ENCODE data around the gene GJA8. TPM values are rescaled to one million over a fixed set of nuclear protein-coding genes. Genes with fewer than 3 reads are reported as not detected.
"Not testable (repeated sequence)": the region's sequence is repeated elsewhere in the genome, so short reads cannot be mapped to it uniquely, and the experiment has no call there.

The GJA8 gene
- total RNA-seq, 1 donor from 2014 or later = not detected

DNA sequence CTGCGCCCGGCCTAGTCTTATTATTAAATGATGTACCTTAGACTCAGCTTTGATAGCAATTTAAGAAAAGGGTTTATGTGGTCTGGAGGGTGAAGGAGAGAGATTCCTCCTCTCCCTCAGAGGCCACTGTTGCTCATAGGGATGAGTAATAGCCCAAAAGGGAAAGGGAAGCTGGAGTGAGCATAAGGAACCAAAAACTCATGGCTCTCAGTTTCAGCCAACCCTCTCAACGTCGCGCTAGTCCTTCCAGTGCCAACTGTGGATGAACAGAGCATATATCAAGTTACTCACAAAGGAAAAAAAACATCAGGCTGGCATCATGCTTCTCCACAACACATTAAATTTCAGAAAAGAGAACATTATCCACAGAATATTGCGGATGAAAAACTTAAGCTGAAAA lies 17.3 kb downstream of the GJA8 start:
- ATAC-seq = no peak
- intact Hi-C loops (cut with DNase I) = no loop called here
- no peak for DNase-seq (ENCODE audit: low spot score)

DNA sequence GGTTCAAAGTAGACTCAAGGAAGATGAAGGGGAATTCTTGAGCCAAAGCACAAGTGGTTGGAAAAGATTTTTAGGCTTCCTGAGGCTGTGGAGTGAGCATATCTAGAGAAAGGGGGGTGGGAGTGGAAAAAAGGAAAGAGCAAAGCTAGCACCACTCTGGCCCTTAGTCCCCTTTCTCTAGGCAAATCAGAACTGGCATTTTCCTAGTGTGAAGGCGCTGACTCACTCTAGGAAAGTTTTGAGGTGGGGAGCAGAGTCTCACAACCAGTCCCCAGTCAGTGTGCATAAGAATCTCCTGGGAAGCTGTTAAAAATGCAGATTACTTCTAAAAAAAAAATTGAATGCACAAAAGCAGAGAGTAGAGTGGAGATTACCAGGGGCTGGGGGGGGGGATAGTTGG lies 22.2 kb downstream of the GJA8 start:
- ATAC-seq = no peak
- no peak for DNase-seq (ENCODE audit: low spot score)
- intact Hi-C loops (cut with DNase I) = no loop called here

DNA sequence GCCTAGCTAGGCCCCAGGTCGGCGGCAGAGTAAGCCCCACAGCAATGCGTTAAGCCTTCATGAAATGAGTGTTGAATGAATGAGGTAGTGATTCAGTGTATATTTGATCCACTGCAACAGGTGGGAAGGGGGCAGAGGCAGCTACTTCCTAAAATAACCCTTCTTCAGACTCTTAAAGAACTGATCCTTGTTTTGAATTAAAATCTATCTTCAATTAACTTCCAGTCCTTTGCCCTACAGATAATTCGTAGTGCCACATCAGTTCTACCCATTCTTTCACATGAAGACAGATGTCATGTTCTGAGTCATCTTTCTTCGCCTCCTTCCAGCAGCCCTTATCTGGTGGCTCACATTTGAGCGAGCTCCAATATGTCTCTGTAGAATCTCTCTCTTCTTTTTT lies 24.6 kb downstream of the GJA8 start:
- intact Hi-C loops (cut with DNase I); DNase-seq (ENCODE audit: low spot score): not testable (repeated sequence)

DNA sequence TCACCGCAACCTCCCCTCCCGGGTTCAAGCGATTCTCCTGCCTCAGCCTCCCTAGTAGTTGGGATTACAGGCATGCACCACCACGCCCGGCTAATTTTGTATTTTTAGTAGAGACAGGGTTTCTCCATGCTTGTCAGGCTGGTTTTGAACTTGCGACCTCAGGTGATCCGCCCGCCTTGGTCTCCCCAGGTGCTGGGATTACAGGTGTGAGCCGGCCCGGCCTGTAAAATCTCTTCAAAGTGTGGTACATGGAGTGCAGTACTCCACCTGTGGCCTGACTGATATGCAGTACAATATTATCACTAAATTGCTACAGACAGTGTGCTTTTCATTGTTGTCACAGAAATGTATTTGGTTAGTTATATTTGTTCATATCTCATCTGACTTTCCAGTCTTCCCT lies 25.1 kb downstream of the GJA8 start:
- ATAC-seq; intact Hi-C loops (cut with DNase I): not testable (repeated sequence)

More for the DNA sequence above, 24.6 kb downstream of the GJA8 start:
- not testable (repeated sequence) for ATAC-seq

DNA sequence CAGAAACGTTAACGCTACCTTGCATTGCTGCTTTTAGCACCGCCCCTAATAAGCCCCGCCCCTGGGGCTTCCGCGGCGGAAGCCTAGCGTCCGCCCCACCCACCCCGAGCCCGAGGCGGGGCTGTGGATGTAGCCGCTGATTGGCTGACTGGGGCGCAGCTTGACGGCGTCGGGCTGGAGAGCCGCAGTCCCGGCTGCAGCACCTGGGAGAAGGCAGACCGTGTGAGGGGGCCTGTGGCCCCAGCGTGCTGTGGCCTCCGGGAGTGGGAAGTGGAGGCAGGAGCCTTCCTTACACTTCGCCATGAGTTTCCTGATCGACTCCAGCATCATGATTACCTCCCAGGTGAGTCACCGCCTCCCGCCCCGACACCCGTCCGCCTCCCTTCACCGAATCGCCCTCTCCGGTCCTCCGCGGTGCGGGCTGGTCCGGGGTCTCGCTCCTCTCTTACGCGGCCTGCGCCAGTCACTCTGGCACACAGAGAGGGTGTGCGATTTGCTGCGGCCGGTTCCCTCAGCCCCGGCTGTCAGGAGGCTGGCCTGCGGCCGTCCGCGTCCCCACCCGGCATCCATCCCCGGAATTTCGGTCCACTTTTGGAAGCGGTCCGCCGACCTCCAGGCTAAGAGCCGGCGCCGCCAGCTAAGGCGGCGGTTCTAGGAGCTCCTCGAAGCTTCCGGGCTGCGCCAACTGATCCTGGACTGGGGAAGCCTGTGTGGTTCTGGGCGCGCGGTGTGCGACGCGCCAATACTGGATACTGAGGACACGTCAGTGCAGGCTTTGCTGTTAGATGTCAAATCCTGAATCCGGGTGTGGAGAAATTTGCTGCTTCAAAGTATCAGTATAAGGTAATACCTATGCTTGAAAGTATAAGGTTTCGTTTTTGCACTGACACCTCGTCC lies 25.9 kb downstream of the GJA8 start, which contains the start of gene GPR89B:
TSS of gene GPR89B (plus strand) at position 185 of the 897 bp plus-strand sequence. CDS start at position 302, 117 bp downstream.
- intact Hi-C loops (cut with DNase I) = not testable (repeated sequence)
- peak; percentile 95 for DNase-seq (ENCODE audit: low spot score)
- ATAC-seq = peak; percentile 100

More for the DNA sequence above, 25.1 kb downstream of the GJA8 start:
- not testable (repeated sequence) for DNase-seq (ENCODE audit: low spot score)

DNA sequence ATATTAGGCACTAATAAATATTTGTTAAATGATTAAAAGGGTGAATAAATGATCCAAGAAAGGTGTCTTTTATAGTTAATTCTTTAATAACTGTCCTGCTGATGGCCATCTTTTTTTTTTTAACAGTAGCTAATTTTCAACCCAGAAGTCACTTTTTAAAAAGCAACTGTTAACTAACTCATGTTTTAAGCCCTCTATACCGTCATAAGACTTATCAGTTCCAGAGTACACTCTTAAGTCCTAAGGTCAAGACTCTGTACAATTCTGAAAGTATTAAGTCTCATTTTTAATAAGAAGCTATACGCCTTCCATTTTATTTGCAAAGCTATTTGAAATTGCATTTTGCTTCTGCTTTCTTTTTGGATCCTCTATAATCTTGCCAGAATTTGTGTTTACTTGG lies 28.5 kb downstream of the GJA8 start:
- DNase-seq (ENCODE audit: low spot score); ATAC-seq; intact Hi-C loops (cut with DNase I): not testable (repeated sequence)

DNA sequence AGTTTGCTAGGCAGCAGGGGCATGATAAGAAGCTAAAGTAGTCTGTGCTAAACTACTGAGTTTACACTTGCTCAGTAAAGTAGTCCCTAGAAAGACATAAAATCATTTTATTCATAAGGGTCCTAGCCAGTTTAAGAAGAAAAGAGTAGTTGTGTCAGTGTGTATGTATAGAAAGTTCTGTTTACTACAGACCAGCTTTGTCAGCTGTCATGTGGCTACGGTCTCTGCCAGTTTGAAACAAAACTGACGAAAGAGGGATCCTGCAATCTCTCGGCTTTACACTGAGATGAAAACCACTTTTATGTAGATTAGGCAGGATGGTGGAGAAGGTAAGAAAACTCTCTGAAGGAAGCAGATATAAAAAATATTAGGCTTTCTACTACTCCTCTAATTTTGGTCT lies 32.7 kb downstream of the GJA8 start:
- intact Hi-C loops (cut with DNase I) = not testable (repeated sequence)

DNA sequence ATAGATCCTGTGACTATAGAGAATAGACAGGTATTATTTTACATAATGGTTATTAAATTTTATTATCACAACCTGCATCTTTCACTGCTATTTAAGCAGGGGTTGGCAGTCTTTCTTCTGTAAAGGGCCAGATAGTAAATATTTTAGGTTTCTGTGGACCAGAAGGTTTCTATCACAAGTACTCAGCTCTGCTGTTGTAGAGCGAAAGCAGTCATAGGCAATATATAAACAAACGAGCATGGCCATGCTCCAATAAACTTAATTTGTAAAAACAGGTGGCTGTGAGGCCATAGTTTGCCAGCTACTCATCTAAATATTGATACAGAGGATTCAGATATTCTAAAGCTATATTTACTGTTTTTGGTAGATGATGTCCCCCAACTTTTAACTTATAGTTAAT lies 37.9 kb downstream of the GJA8 start:
- not testable (repeated sequence) for ATAC-seq

More for the DNA sequence above, 32.7 kb downstream of the GJA8 start:
- not testable (repeated sequence) for ATAC-seq; DNase-seq (ENCODE audit: low spot score)

DNA sequence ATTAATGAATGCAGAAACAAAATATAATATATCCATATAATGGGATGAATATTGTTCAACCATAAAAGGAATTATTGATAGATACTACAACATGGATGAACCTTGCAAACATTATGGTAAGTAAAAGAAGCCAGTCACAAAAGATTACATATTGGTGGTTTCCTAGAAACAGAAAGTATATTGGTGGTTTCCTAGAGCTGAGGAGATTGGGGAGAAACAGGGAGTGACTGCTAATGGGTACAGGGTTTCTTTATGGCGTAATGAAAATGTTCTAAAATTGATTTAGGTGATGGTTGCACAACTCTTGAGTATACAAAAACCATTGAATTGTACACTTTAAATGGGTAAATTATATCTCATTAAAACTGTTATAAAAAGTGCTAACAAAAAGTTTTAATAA lies 40.0 kb downstream of the GJA8 start:
- ATAC-seq; DNase-seq (ENCODE audit: low spot score); intact Hi-C loops (cut with DNase I): not testable (repeated sequence)

More for the DNA sequence above, 37.9 kb downstream of the GJA8 start:
- intact Hi-C loops (cut with DNase I); DNase-seq (ENCODE audit: low spot score): not testable (repeated sequence)

DNA sequence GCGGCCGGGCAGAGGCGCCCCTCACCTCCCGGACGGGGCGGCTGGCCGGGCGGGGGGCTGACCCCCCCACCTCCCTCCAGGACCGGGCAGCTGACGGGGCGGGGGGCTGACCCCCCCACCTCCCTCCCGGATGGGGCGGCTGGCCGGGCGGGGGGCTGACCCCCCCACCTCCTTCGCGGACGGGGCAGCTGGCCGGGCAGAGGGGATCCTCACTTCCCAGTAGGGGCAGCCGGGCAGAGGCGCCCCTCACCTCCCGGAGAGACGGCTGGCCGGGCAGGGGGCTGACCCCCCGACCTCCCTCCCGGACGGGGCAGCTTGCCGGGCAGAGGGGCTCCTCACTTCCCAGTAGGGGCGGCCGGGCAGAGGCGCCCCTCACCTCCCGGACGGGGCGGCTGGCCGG lies 46.9 kb downstream of the GJA8 start:
- DNase-seq (ENCODE audit: low spot score); intact Hi-C loops (cut with DNase I); ATAC-seq: not testable (repeated sequence)

Other genes with a start within 250 kb of the GJA8 start
- 17.6 TPM for gene ACP6, start 232.3 kb upstream of the GJA8 start, total RNA-seq
- 19.6 TPM for gene GJA5, start 142.2 kb upstream of the GJA8 start, total RNA-seq
- 14.4 TPM for gene GPR89B, start 25.6 kb downstream of the GJA8 start, total RNA-seq
- 11.5 TPM for gene NBPF11, start 249.5 kb downstream of the GJA8 start, total RNA-seq

Data from sciatic nerve (tissue), 2 donors.